ENCODE results near the gene PTPRK.

- TF ChIP-seq CTCF (IDR thresholded peaks at IDR 0.05) (no peak), EZH2 (IDR thresholded peaks at IDR 0.05; ENCODE audit: borderline replicate concordance, insufficient read depth, low read depth, low read length, poor library complexity, severe bottlenecking) (no peak)
Observed at GRCh38 chr6:128400875-128401274, 119.5 kb downstream of the PTPRK start.
